Cerebellar cortex (tissue), 1 donor: Measurements from ENCODE around the gene SLC13A4.
"Not testable (repeated sequence)": the region's sequence is repeated elsewhere in the genome, so short reads cannot be mapped to it uniquely, and the experiment has no call there.

ENCODE experiments used
- DNase-seq: peaks from one replicate; pipeline ENCODE4 v3.0.0-alpha.2; 2015; ENCODE audit warnings: low spot score

Gene SLC13A4

GRCh38 chr7:135662123-135662372 lies 65.9 kb downstream of the SLC13A4 start:
- DNase-seq: no peak

GRCh38 chr7:135661311-135662122 lies 66.5 kb downstream of the SLC13A4 start:
- no peak for DNase-seq

GRCh38 chr7:135659159-135659846 lies 68.7 kb downstream of the SLC13A4 start:
- DNase-seq: no peak

GRCh38 chr7:135658564-135658963 lies 69.4 kb downstream of the SLC13A4 start:
- DNase-seq: no peak

GRCh38 chr7:135653340-135654080 lies 74.5 kb downstream of the SLC13A4 start:
- no peak for DNase-seq

- DNase-seq: no peak
These were observed 77.0 kb downstream of the SLC13A4 start for GRCh38 chr7:135650831-135651573.

GRCh38 chr7:135648235-135648634 lies 79.8 kb downstream of the SLC13A4 start:
- DNase-seq: no peak

GRCh38 chr7:135647755-135648154 lies 80.2 kb downstream of the SLC13A4 start:
- DNase-seq: no peak

GRCh38 chr7:135645296-135645904 lies 82.6 kb downstream of the SLC13A4 start:
- DNase-seq: peak; percentile 46

- DNase-seq: no peak
These were observed 83.3 kb downstream of the SLC13A4 start for GRCh38 chr7:135644729-135645128.

- DNase-seq: no peak
These were observed 83.8 kb downstream of the SLC13A4 start for GRCh38 chr7:135644154-135644553.

GRCh38 chr7:135639690-135640089 lies 88.3 kb downstream of the SLC13A4 start:
- not testable (repeated sequence) for DNase-seq

GRCh38 chr7:135634191-135634878 lies 93.7 kb downstream of the SLC13A4 start:
- no peak for DNase-seq
